HG02798 (cell line): ENCODE measurements around the gene ARL4D.
"Not testable (repeated sequence)": the region's sequence is repeated elsewhere in the genome, so short reads cannot be mapped to it uniquely, and the experiment has no call there.

Experiments used
- ATAC-seq: cut with Tn5 transposase; IDR thresholded peaks from one replicate; pipeline ENCODE4 v1.9.1; 2021; ENCODE audit warnings: mild to moderate bottlenecking; ENCODE audit not compliant: unreplicated experiment, poor library complexity

ARL4D gene

DNA sequence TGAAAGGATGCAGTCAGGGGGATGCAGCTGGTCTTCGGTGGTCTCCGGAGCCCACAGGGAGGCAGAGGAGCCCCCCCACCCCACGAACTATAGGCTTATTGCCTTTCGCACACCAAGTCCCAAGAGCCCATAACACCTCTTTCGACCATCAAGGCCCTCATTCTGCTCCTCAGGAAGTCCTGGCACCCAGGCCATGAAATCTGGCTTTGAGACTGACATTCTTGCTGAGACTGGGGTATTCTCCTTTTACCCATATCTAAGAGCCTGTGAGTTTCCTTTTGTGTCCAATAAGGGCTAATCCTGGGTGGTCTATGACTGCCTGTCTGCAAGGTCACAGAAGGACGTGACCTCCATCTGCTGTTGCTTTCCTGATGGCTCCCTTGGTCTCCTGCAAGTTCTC lies 6.4 kb upstream of the ARL4D start:
- ATAC-seq = no peak

DNA sequence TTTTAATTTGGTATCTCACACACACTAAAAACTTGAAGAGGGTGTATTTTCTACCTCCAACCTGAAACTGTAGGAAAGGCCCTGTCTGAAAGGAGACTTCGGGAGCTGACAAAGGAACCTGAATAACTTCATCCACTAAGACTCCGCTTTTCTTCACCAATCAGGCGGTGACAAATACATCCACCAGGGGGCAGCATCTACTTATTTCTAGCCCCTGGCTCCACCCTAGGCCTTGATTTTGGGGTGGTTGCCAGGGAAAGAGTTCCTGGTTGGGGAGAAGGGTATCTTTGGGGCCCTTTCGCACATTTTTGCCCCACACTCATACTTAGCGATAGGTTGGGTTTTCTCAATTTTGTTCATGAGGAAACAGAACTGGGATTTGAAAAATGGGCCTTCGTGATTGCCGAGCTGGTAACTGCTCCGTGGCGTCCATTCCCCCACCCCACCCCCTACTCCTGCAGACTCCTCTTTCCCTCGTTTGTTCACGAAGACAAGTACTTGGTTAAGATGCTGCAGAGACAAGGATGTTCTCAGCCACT lies 4.8 kb upstream of the ARL4D start:
- ATAC-seq = peak; percentile 46

DNA sequence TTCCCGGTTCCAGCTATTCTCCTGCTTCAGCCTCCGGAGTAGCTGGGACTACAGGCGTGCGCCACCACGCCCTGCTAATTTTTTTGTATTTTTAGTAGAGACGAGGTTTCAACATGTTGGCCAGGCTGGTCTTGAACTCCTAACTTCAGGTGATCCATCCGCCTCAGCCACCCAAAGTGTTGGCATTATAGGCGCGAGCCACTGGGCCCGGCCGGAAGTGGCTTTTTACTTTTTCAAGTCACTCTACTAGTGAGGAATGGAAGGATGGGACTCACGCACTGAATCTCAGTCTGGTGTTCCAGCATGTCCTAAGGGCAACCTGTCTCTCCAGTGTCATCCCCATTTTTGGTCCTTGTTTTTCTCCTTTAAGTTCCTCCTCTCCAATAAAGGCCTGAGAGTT lies 4.1 kb upstream of the ARL4D start:
- ATAC-seq = not testable (repeated sequence)

DNA sequence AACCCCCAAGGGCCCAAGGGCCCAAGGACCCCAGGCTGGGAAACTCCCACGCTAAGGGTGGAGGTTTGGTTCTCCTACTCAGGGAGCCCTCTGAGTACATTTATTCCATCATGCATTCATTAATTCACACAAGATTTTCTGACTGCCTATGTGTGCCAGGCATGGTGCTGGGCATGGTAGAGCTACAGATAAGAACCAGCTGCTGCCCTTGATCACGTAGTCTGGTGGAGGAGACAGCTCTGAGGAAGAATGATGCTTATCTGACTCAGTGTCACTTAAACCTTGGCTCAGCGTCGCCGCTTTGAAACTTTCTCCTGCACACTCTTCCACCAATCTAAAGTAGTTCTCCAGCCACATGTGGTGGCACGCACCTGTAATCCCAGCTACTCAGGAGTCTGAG lies 3.6 kb upstream of the ARL4D start:
- no peak for ATAC-seq

GRCh38 chr17:43396491-43397060 lies 2.2 kb upstream of the ARL4D start:
- no peak for ATAC-seq

- no peak for ATAC-seq
Measured at GRCh38 chr17:43399839-43400328, 1.1 kb downstream of the ARL4D start.

DNA sequence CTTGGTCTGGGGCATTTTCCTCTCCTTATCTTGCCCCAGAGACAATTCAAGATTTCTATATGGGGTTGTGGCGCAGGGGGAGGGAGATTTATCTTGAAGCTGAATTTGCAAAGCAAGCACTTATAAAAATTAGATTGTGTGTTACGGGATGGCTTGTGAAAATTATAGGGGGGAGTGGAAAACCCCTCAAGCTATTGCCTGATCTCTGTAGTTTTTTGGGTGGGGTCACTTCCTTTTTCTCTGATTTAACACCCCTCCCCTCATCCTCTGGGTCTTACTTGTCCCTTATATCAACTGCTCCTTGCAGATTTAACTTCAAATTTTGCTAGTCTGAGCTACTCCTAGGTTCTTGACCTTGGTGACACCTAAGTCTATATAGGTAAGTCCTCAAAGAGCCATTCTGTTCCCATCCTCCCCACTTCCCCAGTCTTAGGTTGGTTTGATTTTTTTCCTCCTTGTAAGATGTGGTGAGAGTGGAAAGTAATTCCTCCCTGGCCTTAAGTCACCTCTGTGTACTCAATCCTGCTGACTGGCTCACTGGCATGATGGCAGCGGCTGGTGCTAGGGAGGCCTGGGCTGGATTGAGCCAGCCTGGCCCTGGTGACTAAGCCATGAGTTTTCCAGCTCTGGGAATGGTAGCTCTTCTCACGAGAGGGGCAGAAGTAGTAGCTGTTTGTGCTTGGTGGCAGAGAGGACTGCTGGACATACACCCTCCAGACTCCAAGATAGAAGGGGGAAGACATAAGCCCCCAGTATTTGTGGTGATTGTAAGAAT lies 2.3 kb downstream of the ARL4D start:
- ATAC-seq = no peak

- ATAC-seq = no peak
Measured at GRCh38 chr17:43402078-43402477, 3.3 kb downstream of the ARL4D start.

GRCh38 chr17:43402567-43402966 lies 3.8 kb downstream of the ARL4D start:
- no peak for ATAC-seq

DNA sequence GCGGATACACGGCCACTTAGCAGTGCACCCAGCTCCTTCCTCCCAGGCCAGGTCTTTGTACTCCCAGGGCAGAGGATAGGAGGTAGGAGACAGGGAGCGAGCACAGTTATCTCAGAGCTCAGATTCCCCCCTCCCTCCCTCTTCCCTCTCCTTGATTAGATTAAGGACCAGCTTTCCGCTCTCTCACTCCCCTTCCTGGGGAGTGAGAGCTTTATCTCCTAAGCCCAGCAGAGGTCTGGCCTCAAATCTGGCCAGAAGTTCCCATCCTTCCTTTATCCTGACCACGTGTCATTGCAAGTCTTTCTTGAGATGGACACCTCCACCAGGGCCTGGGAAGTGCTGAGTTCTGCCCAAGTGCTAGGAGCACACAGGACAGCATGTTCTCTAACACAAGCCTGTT lies 5.1 kb downstream of the ARL4D start:
- ATAC-seq = no peak

DNA sequence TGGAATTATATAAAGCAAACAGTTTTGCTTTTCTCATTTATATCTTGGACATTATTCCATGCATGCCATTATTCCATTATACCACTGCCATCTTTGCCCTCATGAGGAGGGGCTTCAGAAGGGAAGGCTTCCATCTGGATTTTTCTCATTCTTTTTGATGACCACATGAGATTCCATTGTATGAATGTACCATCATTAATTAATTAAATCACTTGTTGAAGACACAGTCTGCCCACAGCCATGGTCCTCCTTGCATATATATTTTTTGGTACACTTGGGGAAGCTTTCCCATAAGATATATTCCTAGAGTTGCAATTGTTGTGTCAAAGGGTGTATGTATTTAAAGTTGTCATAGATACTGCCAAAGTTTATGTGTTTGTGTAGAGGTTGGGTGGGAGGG lies 7.1 kb downstream of the ARL4D start:
- ATAC-seq = no peak

- no peak for ATAC-seq
Measured at GRCh38 chr17:43406676-43407645, 8.2 kb downstream of the ARL4D start.

GRCh38 chr17:43409131-43409530 lies 10.3 kb downstream of the ARL4D start:
- no peak for ATAC-seq

- ATAC-seq = no peak
Measured at GRCh38 chr17:43410557-43411368, 12.0 kb downstream of the ARL4D start.

GRCh38 chr17:43411369-43411677 lies 12.5 kb downstream of the ARL4D start:
- ATAC-seq = no peak

DNA sequence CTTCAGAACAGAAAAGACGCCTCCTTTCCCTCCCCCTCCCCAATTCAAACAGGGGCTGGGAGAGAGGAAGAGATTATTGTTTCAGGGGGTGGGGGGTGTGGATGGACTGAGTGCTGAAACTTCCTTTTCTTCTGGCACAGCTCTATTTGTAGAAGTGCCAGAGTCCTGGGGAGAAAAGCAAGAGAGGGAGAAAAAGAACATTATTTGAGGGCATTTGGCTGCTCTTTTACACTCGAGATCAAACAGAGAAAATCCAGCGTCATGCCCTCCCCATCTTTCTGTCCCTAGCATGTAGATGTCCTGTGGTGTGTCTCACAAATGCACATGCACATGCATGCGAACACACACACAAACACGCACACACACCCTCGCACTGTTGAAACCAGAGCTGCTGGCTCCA lies 13.0 kb downstream of the ARL4D start:
- no peak for ATAC-seq

DNA sequence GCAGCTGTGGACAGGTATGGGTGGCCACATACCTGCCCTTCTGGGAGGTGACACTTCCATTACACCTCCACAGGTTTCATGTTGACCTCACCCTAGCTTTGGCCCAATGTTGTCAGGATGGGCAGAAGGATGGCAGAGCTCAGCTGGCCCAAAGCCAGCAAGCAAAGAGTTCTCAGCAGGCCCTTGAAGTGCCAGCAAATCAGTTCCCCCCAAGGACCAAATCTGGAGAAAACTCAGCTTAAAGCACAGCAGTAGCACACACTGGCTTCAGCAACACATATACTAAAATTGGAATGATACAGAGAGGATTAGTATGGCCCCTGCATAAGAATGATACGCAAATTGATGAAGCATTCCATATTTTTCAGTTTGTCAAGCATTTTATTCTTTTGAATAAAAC lies 13.4 kb downstream of the ARL4D start:
- ATAC-seq = no peak

DNA sequence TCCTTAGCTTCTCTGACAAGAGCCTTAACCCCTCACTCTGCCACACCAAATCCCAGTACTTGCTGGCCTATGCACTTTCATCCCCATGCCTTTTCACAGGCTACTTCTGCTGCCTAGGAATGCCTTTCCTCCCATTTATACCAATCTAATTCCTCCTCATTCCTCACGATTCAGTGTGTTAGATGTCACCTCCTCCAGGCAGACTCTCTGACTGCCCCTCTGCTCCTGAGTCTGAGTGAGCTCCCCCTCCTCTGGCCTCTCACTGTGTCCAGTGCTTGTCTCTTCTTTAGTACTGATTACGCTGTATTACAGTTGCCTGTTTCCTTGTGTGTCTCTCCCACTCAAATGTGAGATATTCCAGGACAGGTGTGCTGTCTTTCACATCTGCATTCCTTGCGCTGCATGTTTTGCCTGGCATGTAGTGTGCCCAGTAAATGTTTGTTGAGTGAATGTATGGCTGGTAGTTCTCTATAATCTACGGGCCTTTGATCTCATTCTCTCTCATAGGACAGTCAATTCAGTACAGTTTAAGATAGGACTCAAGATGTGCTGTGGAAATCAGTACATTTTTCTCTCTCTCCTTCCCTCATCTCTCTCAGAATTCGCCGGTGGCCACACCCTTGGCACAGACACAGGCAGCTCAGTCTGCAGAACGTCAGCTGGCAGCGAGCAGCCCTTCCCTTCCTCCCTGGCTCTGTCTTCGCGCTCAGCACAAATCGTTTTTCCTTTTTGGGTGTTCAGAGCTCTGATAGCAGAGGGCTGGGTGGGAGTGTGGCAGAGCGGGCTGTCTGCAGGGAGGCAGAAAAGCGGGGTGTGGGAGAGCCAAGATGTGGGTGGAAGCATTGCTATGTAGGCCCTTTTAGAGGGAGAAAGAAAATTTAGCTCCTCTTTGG lies 18.5 kb downstream of the ARL4D start:
- ATAC-seq = no peak
